GM19023 (cell line): Measurements from ENCODE around the gene ANKRD62.
"Not testable (repeated sequence)": the region's sequence is repeated elsewhere in the genome, so short reads cannot be mapped to it uniquely, and the experiment has no call there.

Source experiments
- ATAC-seq: cut with Tn5 transposase; IDR thresholded peaks from one replicate; pipeline ENCODE4 v1.9.1; 2021; ENCODE audit warnings: mild to moderate bottlenecking, moderate library complexity; ENCODE audit not compliant: unreplicated experiment

ANKRD62 gene

DNA sequence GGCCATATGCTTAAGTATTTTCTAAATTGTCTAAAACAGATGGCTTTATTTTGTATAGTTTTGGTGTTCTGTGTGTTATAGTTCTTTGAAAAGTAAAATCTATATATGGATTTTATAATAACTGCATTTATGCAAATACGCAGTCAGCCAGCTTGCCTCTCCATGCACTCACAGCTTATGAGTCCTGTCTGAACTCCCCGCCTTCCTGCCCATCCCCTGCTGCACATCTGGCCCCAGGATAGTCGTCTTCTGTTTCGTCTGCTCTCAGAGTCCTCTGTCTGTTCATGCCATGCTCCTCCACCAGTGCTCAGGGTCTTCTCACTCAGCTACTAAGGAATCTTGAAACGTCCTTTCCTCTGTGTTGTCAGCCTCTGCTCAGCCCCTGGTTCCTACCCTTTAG is 28.2 kb upstream of the ANKRD62 start:
- no peak for ATAC-seq

DNA sequence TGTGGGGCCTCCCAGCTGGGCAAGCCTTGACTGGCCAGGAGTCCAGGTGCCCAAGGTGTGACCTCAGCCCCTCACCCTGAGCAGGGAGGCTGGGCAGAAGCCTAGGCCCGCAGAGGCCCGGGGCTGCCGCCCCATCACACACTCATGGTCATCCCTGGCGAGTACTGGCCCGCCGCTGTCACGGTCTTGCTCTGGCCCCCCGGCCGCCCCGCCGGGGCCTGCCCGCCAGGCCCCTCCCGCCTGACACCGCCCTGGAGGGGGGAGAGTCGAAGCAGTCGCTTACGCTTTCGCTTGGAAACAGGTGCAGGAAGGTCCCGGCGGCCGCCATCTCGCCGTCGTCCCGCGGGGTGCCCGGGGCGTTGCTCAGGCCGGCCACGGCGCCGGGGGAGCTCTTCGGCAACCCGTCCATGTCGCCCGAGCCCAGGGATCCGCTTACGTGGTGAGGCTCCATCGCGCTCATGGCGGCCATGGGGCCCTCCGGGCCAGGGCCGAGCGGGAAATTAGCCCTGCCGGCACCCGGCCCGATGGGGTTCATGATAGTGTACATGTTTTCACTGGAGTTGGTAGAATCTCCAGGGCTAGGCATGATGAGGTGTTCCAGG is 26.6 kb upstream of the ANKRD62 start:
- ATAC-seq = no peak

DNA sequence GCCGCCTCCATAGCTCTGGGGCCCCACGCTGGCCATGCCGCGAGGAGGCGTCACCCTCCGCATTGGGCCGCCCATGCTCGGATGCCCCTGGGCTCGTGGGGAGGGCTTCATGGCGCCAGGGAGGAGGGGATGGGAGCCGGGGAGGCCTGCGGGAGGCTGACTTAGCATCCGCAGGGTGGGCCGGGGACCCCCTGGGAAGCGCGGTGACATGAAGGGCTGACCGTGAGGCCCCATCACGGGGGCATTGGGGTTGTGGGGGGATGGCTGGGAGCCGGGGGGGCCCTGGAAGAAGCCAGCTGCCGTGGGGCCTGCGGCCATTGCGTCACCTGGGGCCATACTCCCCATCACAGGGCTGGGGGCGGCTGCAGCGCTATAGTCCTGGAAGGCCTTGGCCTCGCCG is 26.0 kb upstream of the ANKRD62 start:
- no peak for ATAC-seq

DNA sequence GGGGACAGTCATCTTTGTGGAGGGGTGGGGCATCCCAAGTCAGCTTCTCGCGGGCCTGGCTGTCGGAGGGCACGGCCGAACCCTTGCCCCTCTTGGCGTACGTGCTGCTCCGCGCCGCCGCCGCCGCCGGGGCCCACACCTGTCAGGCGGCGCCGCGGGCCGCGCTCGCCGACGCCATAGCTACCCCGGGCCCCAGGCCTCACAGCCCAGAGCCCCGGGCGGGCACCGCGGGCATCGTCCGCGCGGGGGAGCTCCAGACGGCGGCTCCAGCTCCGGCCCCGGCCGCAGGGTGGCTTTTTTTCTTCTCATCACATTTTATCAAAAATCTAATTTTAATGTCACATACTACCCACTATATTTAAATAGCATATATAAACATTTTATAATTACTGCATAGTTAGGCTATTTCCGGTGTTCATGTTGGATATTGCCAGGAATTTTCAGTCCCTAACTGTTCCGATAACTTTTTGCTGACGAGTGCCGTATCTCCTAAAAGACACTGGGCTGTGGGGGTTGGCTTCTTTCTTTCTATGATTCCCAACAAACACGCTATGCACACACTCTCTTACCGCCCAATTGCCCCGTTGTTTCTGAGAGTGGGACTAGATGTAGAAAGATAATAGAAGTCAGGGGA is 25.2 kb upstream of the ANKRD62 start:
- not testable (repeated sequence) for ATAC-seq

DNA sequence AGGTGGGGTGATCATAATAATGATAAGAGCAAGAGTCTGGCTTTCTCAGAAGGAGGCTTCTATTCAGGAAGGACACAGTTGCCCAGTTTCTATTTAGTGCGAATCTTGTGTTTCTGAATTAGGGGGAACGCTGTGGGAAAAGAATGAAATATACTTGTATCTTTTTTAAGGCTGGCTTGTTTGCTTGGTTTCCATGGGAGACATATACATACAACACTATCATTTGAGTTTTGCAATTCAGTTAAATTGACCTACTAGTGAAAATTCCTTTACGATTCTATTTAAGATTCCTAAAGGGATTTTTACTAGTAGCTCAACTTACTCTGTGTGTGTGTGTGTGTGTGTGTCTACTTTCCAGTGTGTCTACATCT is 24.7 kb upstream of the ANKRD62 start:
- no peak for ATAC-seq

DNA sequence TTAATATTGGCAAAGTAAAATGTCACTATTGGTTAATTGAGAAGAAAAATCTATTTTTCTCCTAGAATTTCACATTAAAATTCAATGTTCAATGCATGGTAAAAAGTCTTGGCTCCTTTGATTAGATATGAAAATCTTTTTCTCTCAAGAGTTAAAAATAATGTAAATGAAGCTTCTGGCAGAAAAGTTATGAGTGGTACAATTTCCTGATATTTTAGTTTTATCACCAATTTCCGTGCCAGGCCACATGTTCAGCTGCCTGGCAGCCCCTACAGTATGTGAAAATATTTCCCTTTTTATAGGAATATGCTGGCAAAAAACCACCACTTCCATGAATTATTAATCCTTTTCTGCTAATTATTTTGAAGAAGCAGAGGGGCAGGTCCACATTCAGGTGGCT is 22.6 kb upstream of the ANKRD62 start:
- not testable (repeated sequence) for ATAC-seq

DNA sequence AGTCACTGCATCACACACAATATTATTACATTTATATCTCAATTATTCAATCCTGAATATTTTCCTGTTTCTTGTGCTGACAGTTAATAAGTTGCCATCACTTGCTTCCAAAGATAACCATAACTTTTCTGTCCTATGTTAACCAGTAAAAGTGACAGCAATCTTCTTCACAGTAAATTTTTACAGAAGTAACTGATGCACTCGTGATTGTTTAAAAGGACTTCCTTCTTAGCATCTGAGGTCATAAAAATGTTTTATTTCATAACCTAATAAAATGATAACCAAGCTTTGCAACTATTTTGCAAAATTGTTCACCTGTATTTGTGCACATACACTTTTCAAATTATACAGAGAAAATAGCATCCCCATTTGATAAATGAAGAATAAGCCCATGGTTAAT is 20.6 kb upstream of the ANKRD62 start:
- no peak for ATAC-seq

DNA sequence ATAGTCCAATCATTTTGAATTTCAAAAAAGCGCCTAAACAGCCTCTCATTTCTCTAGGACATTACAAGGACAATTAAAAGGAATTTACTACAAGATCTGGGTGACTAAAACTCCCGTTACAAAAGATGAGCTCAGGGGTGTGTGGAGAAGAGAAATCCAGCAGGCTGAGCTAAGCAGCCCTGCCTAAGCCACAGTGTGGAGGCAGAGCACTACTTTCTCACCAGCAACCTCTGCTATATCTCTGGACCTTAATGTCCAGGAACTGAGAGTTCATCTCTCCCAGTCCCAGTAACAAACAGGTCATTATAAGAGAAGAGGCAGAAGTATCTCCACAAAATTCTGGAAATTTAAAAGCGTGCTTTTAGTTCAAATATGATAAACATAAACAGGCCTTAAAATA is 18.9 kb upstream of the ANKRD62 start:
- no peak for ATAC-seq

DNA sequence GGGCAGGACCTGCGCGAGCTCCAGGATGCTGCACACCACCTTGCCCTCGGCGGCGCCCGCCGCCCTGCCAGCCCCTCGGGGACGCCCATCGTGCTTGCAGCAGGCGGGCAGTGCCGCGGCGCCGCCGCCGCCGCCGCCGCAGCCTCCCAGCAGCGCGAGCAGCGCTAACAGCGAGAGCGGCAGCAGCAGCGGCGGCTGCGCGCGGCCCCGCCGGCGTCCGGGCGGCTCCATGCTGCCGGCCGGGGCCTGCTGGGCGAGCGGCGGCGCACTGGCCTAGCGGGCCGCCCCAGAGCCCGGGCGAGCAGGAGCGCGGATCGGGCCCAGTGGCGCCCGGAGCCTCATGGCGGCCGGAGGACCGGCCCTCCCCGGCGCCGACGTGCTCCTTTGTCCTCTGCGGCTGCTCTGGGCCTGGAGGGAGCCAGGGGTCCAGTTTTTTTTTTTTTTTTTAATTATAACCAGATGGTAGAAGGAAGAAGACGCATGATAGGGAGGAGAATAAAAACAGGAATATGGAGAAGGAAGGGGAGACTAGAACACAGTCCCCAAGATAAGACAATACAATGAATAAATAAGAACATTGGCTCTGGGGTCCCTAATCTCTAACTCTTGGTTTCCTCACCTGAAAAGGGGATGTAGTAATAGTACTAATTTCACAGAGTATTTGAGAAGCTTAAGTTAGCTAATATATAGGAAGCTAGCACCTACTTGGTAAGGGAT is 17.1 kb upstream of the ANKRD62 start:
- no peak for ATAC-seq

DNA sequence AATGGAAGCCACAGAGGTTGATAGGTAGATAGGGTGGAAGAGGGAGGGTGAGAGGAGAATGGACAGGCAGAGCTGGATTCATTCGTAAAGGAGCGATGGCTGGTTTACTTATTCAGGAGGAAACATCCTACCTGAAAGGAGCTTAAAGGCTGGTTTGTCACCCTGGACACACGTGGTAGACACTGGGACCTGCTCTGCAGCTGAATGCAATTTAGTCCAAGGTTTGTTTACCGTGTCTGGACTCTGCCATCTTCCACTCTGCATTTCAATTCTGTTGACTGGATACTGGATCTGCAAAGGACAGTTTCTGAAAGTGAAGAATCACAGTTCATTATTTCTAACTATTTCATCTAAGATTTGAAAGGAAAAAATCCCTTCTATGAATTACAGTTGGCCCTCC is 15.6 kb upstream of the ANKRD62 start:
- not testable (repeated sequence) for ATAC-seq

DNA sequence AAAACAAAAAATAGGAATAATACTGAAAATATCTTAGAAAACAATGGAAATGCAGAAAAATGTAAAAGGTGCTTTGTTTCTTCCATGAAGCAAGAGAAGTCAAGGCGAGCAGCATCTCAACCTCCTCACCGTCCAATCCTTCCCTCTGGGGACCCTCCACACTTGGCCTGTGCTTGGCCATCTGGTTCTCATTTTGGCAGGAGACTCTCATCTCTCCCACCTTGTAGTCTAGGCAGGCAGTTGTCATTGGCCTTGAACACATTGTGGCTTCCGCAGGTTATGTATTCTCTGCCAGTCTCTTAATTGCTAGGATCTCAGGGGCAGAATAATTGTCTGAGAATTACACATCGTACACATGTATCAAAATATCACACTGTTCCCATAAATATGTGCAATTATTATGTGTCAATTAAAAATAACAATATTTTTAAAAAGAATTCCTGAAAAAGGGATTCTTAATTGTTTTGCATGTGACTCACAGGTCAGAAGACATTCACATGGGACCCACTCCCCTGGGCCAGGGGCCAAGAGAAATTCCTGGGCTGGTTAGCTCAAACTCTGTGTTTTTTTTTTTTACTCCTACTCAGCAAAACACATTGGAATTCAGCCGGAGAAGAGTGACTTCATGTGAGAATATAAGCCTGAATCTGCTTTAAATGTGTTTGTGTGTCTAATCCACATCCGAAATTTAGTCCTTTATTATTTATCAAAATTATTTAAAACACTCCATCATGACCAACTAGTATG is 14.0 kb upstream of the ANKRD62 start:
- no peak for ATAC-seq

DNA sequence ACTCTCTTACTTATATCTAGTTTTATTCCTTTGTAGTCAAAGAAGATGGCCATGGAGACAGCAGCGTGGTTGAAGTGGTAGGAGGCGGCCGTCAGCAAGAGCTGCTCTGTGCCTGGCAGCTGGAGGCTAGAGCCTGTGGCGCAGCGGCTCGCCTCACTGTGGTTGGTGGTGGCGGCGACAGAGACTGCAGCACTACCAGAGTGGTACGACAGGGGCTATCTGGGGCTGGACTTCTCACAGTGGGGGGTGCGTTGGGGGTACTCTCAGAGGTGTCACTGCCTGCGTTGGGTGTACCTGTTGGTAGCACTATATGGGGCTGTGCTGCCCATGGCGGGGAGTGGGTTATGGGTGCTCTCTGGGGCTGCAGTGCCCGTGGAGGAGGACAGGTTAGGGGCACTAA is 8.5 kb upstream of the ANKRD62 start:
- no peak for ATAC-seq

DNA sequence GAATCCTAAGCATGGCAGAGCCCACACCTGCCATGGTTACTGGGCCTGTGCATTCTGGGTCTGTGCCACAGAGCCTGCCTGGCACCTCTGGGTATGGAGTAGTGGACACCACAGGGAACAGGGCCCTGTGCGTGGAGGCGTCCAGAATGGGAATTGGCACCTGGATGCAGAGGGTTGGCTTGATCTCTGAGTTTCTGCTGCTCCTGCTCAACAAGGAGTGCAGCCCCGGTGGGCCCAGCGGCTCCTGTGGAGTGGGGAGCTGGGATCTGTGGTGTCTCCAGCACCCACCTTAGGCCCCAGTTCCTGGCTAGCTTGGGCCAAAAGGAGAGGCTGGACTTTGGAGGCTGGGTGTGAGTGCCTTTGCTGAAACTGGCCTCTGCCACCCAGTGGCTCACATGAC is 7.9 kb upstream of the ANKRD62 start:
- no peak for ATAC-seq

DNA sequence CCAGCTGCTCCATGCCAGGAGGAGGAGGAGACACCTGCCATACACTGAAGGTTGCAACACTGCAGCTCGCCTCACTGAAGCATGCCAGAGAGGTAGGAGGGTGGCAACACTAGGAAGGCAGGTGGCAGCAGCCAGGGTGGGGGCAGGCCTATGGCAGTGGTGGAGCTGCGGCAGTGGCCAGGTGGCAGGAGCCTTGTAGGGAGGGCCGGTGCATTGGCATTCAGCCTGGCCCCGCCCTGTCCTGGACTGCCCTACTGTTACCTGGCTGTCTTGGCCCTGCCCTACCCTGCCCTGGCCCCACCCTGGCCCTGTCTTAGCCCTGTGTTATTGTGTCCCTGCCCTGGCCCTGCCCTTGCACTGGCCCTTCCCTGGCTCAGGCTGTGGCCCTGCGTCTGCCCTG is 7.4 kb upstream of the ANKRD62 start:
- no peak for ATAC-seq

DNA sequence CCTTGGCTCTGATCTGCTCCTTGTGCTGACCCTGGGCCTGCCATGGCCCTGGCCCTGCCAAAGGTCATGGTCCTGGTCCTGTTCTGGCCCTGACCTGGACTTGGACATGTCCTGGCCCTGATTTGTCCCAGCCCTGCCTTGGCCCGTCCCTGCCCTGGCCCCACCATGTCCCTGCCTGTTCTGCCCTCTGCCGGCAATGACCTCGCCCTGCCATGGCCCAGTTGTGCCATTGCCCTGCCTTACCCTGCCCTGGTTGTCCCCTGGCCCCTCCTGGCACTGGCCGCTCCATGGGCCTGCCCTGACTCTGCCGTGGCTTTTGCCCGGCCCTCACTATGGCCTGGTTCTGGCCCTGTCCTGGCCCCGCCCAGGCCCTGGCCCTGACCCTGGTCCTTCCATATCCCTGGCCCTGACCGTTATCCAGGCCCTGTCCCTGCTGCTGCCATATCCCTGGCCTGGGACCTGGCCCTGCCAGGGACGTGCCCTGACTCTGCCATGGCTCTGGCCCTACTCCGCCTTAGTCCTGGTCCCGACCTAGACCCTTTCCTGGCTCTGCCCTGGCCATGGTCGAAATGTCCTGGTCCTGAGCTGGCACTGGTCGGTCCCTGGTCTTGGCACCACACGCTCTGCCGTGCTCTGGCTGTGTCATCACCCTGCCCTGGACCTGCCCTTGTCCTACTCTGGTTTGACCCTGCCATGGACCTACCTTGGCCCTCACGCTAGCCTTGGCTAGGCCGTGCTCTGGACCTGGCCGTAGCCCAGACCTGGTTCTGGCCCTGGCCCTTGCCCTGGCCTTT is 6.8 kb upstream of the ANKRD62 start:
- ATAC-seq = no peak

DNA sequence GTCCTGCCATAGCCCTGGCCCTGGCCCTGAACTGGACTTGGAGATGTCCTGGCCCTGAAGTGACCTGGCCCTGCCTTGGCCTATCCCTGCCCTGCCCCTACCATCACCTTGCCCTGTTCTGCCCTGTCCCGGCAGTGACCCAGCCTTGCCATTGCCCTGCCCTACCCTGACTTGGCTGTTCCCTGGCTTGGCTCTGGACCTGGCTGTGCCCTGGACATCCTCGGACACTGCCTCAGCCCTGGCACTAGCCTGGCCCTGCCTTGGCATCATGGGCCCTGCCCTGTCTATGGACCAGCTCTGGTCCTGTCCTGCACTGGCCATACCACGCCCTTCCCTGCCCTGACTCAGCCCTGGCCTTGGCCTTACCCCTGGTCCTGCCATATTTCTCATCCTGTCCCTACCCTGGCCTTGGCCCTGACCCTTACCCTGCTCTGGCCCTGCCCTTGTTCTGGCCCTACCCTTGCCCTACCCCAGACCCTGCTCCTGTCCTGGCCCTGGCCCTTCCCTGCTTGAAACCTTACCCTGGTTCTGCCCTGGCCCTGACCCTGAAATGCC is 6.1 kb upstream of the ANKRD62 start:
- ATAC-seq = no peak

DNA sequence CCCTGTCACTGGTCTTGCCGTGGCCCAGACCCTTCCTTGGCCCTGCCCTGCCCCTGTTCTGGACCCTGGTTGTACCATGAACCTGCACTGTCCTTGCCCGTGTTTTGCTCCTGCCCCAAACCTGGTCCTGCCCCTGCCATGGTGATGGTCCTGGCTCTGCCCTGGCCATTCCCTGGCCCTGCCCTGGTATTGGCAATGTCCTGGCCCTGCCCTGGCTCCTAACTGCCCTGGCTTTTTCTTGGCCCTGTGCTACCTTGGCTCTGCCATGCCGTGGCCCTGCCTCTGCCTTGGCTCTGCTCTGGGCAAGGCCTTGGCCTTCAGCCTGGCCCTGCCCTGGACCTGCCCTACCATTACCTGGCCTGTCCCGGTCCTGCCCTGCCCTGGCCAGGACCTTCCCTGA is 5.5 kb upstream of the ANKRD62 start:
- no peak for ATAC-seq

DNA sequence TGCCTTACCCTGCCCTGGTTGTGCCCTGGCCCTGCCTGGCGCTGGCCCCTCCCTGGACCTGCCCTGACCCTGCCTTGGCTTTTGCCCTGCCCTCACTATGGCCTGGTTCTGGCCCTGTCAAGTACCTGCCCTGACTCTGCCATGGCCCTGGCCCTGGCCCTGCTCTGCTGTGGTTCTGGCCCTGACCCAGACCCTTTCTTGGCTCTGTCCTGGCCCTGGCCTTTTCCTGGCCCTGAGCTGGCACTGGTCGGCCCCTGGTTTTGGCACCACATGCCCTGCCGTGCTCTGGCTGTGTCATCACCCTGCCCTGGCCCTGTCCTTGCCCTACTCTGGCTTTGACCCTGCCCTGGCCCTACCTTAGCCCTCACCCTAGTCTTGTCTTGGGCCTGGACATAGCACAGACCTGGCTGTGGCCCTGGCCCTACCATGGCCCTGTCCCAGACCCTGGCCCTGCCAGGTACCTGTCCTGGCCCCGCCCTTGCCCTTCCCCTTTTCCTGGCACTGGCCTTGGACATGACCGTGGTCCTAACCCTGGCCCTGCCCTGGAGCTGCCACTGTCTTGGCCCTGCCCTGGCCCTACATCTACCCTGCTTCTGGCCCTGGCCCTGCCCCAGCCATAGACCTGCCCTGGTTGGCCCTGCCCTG is 4.8 kb upstream of the ANKRD62 start:
- ATAC-seq = no peak

DNA sequence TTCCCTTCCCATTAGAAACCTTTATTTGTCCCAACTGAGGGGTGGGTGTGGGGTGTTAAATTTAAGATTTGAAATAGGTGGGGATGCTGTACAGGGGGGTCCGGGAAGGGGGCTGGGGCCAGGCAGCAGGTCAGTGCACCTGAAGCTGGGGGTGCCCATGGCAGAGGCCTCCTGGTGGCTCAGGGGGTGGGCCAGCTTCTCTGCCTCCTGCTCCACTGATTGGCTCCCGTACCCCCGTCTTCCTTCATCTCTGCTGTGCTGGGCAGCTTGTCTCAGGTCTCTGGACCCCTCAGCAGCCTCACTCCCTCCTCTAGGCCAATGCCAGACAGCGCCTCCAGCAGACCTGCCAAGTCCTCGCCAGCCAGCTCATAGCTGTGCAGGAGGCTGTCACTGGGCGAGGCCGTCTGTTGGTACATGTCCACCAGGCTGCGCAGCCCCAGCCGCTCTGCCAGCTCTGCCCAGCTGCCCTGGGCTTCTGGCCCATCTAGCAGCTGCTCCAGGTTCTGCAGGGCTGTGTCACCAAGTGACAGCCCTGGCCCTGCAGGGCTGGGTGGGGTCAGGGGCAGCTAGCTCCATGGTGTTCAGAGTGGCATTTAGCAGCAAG is 2.0 kb upstream of the ANKRD62 start:
- ATAC-seq = no peak
